HG02981 (cell line): ENCODE measurements around the gene PCNA.
"Not testable (repeated sequence)": the region's sequence is repeated elsewhere in the genome, so short reads cannot be mapped to it uniquely, and the experiment has no call there.

Experiments
- ATAC-seq: cut with Tn5 transposase; IDR thresholded peaks from one replicate; pipeline ENCODE4 v1.9.1; 2021; ENCODE audit warnings: mild to moderate bottlenecking, moderate library complexity; ENCODE audit not compliant: unreplicated experiment

The PCNA gene

DNA sequence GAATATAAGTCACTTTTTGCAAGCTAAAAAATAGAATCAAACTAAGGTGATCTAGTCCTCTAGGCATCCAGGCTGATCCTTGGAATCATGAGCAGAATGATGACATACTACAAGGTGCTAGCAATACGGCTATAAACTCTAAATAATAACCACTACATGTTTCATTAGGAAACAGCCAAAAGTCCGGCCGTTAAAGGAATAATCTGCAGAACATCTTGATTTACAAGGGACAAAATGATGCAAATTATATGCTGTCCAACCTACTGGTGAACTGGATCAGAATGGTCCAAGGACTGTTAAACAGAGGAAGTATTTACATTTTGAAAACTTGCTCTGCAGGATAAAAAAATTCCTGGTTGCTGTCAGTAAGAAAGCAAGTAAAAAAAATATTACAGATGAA, 19.8 kb downstream of the PCNA start:
- ATAC-seq: not testable (repeated sequence)

DNA sequence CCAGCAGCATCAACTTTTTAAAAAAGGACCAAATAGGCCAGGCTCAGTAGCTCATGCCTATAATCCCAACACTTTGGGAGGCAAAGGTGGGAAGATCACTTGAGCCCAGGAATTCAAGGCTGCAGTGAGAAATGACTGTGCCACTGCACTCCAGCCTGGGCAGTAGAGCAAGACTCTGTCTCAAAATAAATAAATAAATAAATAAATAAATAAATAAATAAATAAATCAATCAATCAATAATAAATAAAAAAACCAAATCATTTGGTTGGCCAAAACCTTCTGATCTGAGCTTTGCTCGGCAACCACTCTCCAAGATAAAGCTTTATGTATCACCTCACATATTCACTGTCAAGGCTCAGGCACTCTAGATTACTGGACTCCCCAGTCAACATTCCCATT, 20.7 kb downstream of the PCNA start:
- not testable (repeated sequence) for ATAC-seq

DNA sequence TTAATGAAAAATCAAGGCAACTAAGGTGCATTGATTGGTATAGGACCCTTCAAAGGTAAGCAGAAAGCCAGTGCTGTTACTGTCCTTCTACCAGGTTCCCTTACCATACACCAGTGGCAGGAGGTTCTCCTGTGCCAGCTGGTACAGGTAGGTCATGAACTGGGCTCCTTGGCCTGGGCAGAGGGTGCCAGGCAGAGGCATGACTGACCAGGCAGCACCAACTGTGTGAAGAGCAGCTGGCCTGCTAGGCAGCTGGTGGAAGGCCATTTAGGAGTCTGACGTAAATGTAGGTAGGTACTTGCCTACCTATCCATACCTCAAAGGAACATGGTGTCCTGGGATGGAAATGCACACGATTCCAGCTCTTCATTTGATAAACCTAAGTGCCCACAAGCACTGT, 23.3 kb downstream of the PCNA start:
- no peak for ATAC-seq

DNA sequence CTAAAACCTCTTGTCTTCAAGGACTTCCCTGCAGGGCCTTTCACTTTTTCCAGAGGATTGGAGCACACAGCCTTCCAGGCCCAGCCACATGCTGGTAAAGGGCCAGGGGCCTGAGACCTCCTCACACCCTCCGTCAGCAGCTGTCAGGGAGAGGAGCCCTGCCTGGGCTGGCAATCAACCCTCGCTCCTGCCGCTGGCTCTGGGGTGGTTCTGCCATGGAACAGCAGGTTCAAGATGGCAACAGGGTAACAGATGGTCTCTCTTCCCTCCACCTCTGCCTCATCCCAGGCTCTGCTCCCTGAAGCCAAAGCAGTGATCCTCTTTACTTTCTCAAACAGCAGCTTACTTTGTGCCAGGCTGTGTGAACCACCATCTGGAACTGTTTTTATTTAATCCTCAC, 23.8 kb downstream of the PCNA start:
- ATAC-seq: no peak

DNA sequence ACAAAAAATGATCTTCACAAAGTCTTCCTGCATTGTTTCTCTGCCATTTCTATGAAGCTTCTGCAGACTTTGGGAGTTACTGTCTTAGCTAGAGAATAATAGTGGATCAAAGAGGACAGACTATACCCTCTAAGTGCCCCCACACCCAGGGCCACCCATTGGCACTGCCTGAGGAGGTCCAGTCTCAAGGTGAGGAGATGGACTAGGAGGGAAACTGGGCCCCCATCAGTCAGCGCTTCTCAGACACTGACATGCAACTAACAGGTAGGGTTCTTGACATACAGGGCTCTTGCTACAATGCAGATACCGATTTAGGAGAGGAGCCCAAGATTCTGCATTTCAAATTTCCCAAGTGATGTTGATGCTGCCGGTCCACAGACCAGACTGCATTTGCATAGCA, 24.3 kb downstream of the PCNA start:
- no peak for ATAC-seq

DNA sequence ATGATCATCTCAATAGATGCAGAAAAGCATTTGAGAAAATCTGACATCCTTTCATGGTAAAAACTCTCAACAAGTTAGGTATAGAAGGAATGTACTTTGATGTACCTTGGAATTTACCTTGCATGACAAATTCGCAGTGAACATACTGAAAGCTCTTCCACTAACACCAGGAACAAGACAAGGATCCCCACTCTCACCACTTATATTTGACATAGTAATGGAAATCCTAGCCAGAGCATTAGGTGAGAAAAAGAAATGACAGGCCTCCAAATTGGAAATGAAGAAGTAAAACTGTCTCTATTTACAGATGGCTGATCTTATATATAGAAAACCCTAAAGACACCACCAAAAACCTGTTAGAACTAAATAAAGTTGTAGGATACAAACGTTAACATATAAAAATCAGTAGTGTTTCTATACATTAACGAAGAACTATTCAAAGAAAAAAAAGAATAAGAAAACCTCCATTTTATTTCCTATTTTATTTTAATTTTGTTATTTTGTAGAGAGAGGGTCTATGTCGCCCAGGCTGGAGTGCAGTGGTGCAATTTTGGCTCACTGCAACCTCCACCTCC, 26.9 kb downstream of the PCNA start:
- ATAC-seq: no peak

DNA sequence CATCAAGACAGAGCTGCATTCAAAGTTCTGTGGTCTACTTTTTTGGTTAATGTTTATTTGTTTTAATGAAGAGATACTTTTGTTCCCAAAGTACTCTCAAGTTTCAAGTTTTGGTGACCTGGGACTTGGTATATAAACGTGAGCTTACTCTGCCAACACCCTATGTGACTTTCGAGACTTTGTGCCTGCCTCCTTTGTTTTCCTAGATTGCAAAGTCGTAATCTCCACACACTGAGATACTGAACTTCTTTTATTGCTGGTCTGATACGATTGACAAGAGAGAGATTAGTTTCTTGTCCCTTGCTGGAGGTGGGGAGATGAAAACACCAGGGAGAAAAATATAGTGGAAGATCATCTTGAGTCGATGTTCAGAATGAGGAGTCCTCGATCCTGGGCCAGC, 27.9 kb downstream of the PCNA start:
- no peak for ATAC-seq

DNA sequence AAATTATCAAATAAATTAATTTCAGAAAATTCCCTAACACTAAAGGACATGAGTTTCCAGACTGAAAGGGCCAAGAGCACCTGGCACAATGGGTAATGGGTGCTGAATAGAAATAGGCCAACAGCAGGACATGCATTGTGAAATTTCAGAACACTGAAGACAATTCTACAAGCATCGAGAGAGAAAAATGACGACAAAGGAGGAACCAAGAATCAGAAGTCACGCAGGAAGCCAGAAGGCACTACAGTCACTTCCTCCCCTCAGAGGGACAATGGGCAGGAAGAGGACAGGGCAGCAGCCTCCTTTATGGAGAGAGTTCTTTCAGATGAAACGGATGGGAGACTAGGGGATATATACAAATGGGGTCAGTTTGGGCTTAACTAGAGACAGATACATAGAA, 29.6 kb downstream of the PCNA start:
- no peak for ATAC-seq

DNA sequence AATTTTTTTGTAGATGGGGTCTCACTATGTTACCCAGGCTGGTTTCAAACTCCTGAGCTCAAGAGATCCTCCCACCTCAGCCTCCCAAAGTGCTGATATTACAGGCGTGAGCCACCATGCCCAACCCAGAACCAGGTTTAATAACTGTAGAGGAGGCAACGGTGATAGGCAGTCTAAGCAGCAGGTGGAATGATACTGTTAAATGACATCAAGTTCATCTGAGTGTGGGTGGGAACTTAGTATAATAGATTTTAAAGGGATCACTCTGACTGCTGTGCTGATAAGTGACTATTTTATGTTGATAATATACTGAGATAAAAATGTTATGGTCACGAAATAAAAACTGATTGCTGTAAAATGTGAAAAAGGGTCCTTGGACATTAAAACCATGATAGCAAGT, 31.1 kb downstream of the PCNA start:
- ATAC-seq: no peak

DNA sequence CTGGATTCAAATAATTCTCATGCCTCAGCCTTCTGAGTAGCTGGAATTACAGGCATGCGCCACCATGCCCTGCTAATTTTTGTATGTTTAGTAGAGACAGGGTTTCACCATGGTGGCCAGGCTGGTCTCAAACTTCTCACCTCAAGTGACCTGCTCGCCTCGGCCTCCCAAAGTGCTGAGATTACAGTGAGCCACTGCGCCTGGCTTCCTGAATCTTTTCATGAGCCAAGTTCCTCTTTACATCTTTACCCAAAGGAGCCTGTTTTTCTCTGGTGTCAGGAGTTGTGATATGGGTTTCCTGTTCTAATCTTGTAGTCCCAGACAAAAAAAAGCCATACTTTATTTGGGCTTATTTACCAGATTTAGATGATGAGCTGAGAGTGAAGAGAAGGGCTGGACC, 34.4 kb downstream of the PCNA start:
- ATAC-seq: no peak

DNA sequence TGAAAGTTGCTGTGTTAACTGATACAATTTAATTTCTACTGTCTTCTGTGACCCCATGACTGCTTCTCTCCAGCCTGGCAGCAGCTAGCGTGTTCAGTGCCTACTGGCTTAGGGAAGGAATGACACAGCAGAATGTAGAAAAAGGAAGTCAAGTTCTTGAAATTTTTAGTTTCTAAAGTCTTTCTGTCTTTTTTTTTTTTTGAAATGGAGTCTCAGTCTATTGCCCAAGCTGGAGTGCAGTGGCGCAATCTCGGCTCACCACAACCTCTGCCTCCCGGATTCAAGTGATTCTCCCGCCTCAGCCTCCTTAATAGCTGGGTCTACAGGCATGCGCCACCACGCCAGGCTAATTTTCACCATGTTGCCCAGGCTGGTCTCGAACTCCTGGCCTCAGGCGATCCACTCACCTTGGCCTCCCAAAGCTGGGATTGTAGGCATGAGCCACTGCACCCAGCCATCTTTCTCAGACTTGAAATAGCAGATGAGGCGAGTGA, 39.3 kb downstream of the PCNA start:
- ATAC-seq: no peak

DNA sequence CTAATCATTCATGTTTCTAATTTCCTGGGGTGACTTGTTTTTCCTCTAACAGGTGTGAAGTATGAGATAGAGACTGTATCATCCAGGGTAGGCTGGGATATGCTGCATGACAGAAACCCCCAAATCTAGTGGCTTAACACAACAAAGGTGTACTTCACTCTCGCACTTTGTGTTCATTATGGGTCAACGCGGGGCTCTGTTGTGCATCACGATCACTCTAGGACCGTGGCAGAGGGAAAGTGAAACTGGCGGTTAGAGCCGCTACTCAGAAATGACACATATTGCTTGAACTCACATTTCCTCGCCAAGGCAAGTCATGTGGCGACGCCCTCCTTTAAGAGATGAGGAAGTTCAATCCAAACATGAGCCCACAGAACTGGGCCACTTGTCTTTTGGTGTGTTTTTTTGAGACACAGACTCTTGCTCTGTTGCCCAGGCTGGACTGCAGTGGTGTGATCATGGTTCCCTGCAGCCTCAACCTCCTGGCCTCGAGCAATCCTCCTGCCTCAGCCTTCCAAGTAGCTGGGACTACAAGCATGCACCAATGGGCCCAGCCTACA, 41.3 kb downstream of the PCNA start:
- ATAC-seq: peak; percentile 95

DNA sequence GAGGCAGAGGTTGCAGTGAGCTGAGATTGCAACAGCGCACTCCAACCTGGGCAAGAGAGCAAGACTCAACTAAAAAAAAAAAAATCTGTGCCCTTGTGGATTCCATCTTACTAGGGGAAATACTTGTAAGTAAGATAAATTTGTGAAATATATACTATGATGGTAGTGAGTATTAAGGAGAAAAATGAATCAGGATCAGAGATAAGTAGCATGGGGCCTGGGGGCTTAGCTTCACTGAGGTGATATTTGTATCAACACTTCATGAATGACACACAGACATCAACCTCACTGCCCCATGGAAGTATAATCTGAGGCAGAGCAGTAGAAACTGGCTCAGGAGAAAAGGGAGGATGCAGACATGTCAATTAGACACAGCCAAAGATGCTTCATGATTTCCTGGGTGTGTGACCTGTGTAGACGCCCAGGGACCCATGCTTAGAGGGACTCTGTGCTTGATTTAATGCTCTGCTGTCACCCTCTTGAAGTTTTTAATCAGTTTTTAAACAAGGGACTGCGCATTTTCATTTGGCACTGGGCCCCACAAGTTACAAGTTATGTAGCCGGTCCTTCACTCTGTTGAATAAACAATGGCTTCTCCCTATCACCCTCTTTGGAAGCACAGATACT, 41.9 kb downstream of the PCNA start:
- no peak for ATAC-seq

DNA sequence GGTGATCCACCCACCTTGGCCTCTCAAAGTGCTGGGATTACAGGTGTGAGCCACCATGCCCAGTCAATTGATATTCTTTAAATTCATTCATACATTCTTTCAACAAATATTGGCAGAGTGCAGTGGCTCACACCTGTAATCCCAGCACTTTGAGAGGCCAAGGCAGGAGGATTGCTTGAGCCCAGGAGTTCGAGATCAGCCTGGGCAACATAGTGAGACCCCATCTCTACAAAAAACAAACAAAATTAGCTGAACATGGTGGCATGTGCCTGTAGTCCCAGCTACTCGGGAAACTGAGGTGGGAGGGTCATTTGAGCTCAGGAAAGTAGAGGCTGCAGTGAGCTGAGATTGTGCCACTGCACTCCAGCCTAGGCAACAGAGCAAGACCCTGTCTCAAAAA, 42.8 kb downstream of the PCNA start:
- ATAC-seq: not testable (repeated sequence)

DNA sequence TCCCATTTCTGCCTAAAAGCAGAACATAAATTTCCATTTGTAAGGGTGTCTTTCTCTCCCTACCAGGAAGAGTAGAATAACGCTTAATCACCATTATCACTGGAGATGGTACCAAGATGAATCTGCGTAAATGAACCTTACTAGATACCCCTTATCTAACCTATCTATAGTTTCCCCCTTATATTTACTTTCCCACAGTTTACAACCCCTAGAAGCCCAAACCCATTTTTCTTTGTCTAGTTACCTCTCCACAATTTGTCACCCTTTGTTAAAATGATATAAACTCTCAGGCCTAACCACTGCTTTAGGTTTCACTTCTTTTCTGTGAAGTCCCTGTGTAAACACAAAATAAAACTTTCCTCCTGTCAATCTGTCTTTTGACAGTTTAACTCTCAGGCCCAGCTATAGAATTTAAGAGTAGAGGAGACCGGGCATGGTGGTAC, 45.5 kb downstream of the PCNA start:
- ATAC-seq: no peak

DNA sequence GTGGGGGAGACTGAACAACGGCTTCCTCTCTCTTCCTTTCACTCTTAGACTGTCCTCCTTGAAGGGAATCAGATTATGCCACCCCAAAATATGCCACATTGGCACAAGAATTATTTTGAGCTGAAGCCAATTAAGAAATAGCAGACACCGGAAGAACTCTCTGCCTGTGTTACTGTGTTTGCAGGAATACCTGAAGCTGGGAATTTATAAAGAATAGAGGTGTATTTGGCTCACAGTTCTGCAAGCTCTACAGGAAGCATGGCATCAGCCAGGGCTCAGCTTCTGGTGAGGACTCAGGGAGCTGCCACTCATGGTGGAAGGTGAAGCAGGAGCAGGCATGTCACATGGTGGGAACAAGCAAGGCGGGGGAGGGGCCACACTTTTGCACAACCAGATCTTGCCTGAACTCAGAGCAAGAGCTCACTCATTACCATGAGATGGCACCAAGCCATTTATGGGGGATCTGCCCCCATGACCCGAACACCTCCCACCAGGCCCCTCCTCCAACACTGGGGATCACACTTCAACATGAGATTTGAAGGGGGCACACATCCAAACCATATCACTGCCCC, 46.0 kb downstream of the PCNA start:
- no peak for ATAC-seq

DNA sequence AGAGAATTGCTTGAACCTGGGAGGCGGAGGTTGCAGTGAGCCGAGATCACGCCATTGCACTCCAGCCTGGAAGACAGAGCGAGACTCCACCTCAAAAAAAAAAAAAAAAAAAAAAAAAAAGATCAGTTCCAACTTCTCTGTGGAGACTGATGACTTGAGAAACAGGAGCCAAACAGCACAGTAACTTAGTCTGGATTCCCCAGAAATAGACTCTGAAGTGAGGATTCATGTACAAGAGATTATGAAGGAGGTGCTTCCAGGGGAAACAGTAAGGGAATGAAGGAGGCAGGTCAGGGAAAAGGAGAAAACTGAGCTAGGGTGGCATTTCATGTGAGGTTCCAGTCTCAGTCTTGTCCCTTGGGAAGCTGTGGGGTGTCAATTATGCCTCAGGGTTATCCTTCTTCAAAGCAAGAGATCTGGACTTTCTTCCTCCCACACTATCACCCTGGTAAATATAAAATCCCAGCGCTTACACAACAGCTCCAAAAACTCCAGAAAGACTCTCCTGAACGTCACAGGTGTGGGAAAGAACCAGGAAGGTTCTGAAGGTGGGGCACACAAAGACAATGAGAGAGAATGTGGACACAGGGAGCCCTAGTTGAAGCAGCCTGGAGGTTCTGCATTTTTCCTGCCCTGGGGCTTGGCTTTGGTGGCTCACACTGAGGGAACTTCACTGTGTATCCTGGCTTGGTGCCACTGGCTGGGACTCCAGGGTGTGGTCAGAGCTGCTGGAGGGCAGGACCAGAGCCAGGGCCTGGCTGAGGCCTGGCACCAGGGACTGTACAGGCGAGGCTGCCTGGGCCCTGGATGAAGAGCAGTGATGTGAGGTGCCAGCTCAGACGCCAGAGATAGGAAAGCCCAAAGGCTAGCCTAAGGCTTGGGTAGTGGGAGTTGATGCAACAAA, 46.8 kb downstream of the PCNA start:
- ATAC-seq: no peak

DNA sequence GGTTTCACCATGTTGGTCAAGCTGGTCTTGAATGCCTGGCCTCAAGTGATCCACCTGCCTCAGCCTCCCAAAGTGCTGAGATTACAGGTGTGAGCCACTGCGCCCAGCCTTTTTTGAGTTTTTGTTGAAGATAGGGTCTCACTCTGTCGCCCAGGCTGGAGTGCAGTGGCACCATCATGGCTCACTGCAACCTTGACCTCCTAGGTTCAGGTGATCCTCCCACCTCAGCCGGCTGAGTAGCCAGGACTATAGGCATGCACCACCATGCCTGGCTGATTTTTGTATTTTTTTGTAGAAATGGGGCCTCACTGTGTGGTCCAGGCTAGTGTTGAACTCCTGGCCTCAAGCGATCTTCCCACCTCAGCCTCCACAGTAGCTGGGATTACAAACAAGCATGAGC, 47.8 kb downstream of the PCNA start:
- not testable (repeated sequence) for ATAC-seq

DNA sequence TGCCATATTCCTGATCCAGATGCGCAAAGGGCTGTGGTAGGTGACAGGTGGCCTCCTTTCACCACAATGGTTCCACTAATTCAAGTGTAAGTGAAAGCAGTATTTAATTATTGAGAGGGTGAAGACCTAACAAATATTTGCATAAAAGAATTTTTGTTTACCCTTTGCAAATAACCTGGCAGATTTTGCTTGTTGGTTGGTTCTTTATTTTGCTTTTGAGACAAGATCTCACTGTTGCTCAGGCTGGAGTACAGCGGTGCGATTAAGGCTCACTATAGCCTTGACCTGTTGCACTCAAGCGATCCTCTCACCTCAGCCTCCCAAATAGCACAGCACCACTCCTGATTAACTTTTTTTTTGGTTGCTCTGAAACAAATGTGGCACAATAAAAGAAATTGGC, 49.2 kb downstream of the PCNA start:
- no peak for ATAC-seq

DNA sequence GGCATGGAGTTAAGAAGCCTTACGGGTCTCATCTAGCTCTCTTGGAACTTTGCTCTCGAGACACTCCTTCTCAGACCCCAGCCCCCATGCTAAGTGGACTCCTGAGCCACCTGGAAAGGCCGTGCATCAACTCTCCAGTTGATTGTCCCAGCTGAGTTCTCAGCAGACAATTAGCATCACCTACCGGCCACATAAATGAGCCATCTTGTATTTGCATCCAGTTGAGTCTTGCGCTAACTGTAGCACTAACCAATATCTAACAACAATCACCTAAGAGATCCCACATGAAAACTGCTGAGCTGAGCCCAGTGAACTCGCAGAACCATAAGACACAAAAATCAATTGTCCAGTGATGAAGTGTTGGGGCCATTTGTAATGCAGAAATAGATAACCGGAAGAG, 49.7 kb downstream of the PCNA start:
- ATAC-seq: no peak

DNA sequence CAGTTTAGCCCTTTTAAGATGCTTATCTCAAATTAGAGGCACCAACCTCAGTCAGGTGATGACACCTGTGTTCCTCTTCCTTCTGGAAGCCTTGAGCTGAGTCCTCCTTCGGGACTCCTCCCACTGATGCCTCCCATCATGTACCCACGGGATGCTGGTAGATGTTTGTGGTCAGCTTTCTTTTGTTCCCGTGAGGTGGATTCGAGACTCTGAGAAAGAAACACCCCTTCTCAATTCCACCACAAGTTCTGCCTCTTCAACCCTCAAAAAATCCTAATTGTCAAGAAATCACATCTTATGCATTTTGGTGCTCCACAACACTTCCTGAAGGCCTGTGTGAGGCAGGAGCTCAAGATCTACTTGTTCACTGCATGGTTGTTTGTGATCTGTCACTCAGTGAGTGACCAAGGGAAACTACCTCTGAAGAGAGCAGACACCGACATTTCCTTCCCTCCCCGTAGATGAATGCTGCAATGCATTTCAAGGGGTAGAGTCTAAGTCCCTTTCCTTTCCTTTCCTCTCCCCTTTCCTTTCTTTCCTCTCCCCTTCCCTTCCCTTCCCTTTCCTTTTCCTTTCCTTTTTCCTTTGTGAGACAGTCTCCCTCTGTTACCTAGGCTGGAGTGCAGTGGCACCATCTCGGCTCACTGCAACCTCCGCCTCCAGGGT, 50.5 kb downstream of the PCNA start:
- no peak for ATAC-seq
